PC-3 (cell line): ENCODE measurements around the gene EPHB3. TPM values are rescaled to one million over a fixed set of nuclear protein-coding genes. Genes with fewer than 3 reads are reported as not detected.

Experiments used
- ATAC-seq: fragments of 200-7000 bp; cut with Tn5 transposase; 2 replicates; pipeline ENCODE4 v1.9.1; 2020; ENCODE audit warnings: mild to moderate bottlenecking, moderate library complexity
- BruUV-seq: library from RNA; stranded (reverse); fragments of 400-500 nt; replicated peaks from 2 replicates; lab custom pipeline; 2021; lab: Mats Ljungman, UMichigan
- CTCF ChIA-PET: fragments of 300-600 bp; sonication (Branson Sonifier 250); formaldehyde crosslinking; loops from one replicate; lab custom pipeline; 2022; ENCODE audit warnings: antibody characterized with exemption; lab: Charles Lee
- POLR2A ChIA-PET: fragments of 300-600 bp; sonication (Branson Sonifier 250); formaldehyde crosslinking; loops from one replicate; lab custom pipeline; 2022; ENCODE audit warnings: antibody characterized with exemption; ENCODE audit not compliant: unreplicated experiment; lab: Charles Lee
- DNase-seq: peaks from one replicate; pipeline ENCODE4 v3.0.0-alpha.2; 2015
- H2AFZ ChIP-seq: fragments of 300-600 bp; sonication (generic); 2 replicates; pipeline ENCODE4 v1.6.0; 2016; ENCODE audit warnings: antibody characterized with exemption, low read length
- H3F3A ChIP-seq: fragments of 300-600 bp; sonication (generic); one replicate; pipeline ENCODE4 v1.6.0; 2017; ENCODE audit warnings: antibody characterized with exemption, low read length, control low read depth, mild to moderate bottlenecking; ENCODE audit not compliant: unreplicated experiment
- H3K27ac ChIP-seq: fragments of 300-600 bp; sonication (generic); 2 replicates; pipeline ENCODE4 v1.5.1; 2016; ENCODE audit warnings: mild to moderate bottlenecking, low read length
- H3K27me3 ChIP-seq: fragments of 300-600 bp; sonication (generic); 2 replicates; pipeline ENCODE4 v1.6.1; 2016; ENCODE audit warnings: low read length, mixed read lengths
- H3K36me3 ChIP-seq: fragments of 300-600 bp; sonication (generic); 2 replicates; pipeline ENCODE4 v1.6.1; 2016; ENCODE audit warnings: low read depth, mixed run types, low read length, mixed read lengths
- H3K4me1 ChIP-seq: fragments of 300-600 bp; sonication (generic); 2 replicates; pipeline ENCODE4 v1.5.1; 2016; ENCODE audit warnings: low read length; ENCODE audit not compliant: insufficient read depth
- H3K4me2 ChIP-seq: fragments of 300-600 bp; sonication (generic); 2 replicates; pipeline ENCODE4 v1.6.0; 2016; ENCODE audit warnings: low read length
- H3K4me3 ChIP-seq: fragments of 300-600 bp; sonication (generic); 2 replicates; pipeline ENCODE4 v1.5.1; 2016; ENCODE audit warnings: mild to moderate bottlenecking, low read length, mixed read lengths
- H3K79me2 ChIP-seq: fragments of 300-600 bp; sonication (generic); 2 replicates; pipeline ENCODE4 v1.6.1; 2017; ENCODE audit warnings: low read length, mixed read lengths
- H3K9ac ChIP-seq: fragments of 300-600 bp; sonication (generic); 2 replicates; pipeline ENCODE4 v1.6.0; 2016; ENCODE audit warnings: mild to moderate bottlenecking, low read length
- H3K9me2 ChIP-seq: fragments of 300-600 bp; sonication (generic); replicated peaks from 2 replicates; pipeline ENCODE4 v1.6.1; 2016; ENCODE audit warnings: mixed run types, low read length, mixed read lengths
- H3K9me3 ChIP-seq: fragments of 300-600 bp; sonication (generic); 2 replicates; pipeline ENCODE4 v1.6.1; 2016; ENCODE audit warnings: low read length, mixed read lengths
- H4K20me1 ChIP-seq: fragments of 300-600 bp; sonication (generic); 2 replicates; pipeline ENCODE4 v1.6.1; 2016; ENCODE audit warnings: low read length, mixed read lengths
- CTCF ChIP-seq: fragments of 300-600 bp; sonication (generic); conservative IDR thresholded peaks from 2 replicates; pipeline ENCODE4 v1.5.1; 2017; ENCODE audit warnings: antibody characterized with exemption, low read depth, mild to moderate bottlenecking, low read length
- EZH2 ChIP-seq: fragments of 300-600 bp; sonication (generic); IDR thresholded peaks from one replicate; pipeline ENCODE4 v1.6.1; 2017; ENCODE audit warnings: antibody characterized with exemption, mild to moderate bottlenecking, low read length; ENCODE audit not compliant: unreplicated experiment
- EZH2phosphoT487 ChIP-seq: fragments of 300-600 bp; sonication (generic); IDR thresholded peaks from 2 replicates; pipeline ENCODE4 v1.6.1; 2018; ENCODE audit warnings: mild to moderate bottlenecking, antibody characterized with exemption, low read length, borderline replicate concordance
- intact Hi-C: fragments of 100-400 bp; cut with micrococcal nuclease; formaldehyde crosslinking; loops from 2 replicates; pipeline ENCODE4 v1.9.0; 2023
- total RNA-seq: library from RNA; depleted of rRNA; stranded (reverse); fragments of >200 nt; gene quantifications from 2 replicates; pipeline ENCODE4 v1.2.3, GENCODE V29; 2014

The EPHB3 gene
- total RNA-seq, 1 experiment from 2014 or later = 18.2 TPM

GRCh38 chr3:184618811-184619210, 57.2 kb downstream of the EPHB3 start:
- H3K36me3 ChIP-seq = no peaks in the 10 kb centered on the region
- H3F3A ChIP-seq = no peaks in the 10 kb centered on the region
- ChIA-PET CTCF (no interaction called here), POLR2A (no interaction called here)
- no peak overlapping the region for H3K4me3 ChIP-seq
- TF ChIP-seq CTCF = no peak
- TF ChIP-seq EZH2 = no peak
- TF ChIP-seq EZH2phosphoT487 = no peak
- no TSS peak for BruUV-seq
- no peaks in the 10 kb centered on the region for H3K9me3 ChIP-seq
- H3K9ac ChIP-seq = no peak overlapping the region
- H3K4me1 ChIP-seq = peaks cover 6% of the 10 kb centered on the region
- no peak for ATAC-seq
- H3K9me2 ChIP-seq = no peaks in the 10 kb centered on the region
- no peak overlapping the region for H3K4me2 ChIP-seq
- H4K20me1 ChIP-seq = no peaks in the 10 kb centered on the region
- no peak overlapping the region for H2AFZ ChIP-seq
- H3K27ac ChIP-seq = no peak overlapping the region
- H3K79me2 ChIP-seq = no peaks in the 10 kb centered on the region
- DNase-seq = no peak
- peaks cover 7% of the 10 kb centered on the region for H3K27me3 ChIP-seq
- intact Hi-C loops = no loop called here

GRCh38 chr3:184619369-184619768, 57.8 kb downstream of the EPHB3 start:
- Histone ChIP-seq H3K4me3 (no peak overlapping the region), H3K9me2 (no peaks in the 10 kb centered on the region), H3K27ac (no peak overlapping the region), H3K79me2 (no peaks in the 10 kb centered on the region), H2AFZ (no peak overlapping the region), H4K20me1 (no peaks in the 10 kb centered on the region), H3K9ac (no peak overlapping the region), H3K9me3 (no peaks in the 10 kb centered on the region), H3K4me1 (peaks cover 6% of the 10 kb centered on the region), H3F3A (no peaks in the 10 kb centered on the region), H3K36me3 (no peaks in the 10 kb centered on the region), H3K27me3 (peaks cover 7% of the 10 kb centered on the region), H3K4me2 (no peak overlapping the region)
- CTCF ChIA-PET = no interaction called here
- intact Hi-C loops = no loop called here
- POLR2A ChIA-PET = no interaction called here
- ATAC-seq (no peak), DNase-seq (no peak)
- BruUV-seq = no TSS peak
- TF ChIP-seq CTCF (no peak), EZH2phosphoT487 (no peak), EZH2 (no peak)

GRCh38 chr3:184619787-184620430, 58.3 kb downstream of the EPHB3 start:
- Histone ChIP-seq H3K27me3 (peaks cover 7% of the 10 kb centered on the region), H3K9me2 (no peaks in the 10 kb centered on the region), H3K79me2 (no peaks in the 10 kb centered on the region), H3K4me1 (peaks cover 6% of the 10 kb centered on the region), H3K36me3 (no peaks in the 10 kb centered on the region), H4K20me1 (no peaks in the 10 kb centered on the region), H3K9me3 (no peaks in the 10 kb centered on the region), H3K27ac (no peak overlapping the region), H2AFZ (no peak overlapping the region), H3F3A (no peaks in the 10 kb centered on the region), H3K4me3 (no peak overlapping the region), H3K9ac (no peak overlapping the region), H3K4me2 (no peak overlapping the region)
- intact Hi-C loops = no loop called here
- ChIA-PET CTCF (no interaction called here), POLR2A (no interaction called here)
- DNase-seq = no peak
- TF ChIP-seq EZH2 = no peak
- no peak for TF ChIP-seq CTCF
- TF ChIP-seq EZH2phosphoT487 = no peak
- BruUV-seq = no TSS peak
- no peak for ATAC-seq
